ENCODE measurements around the gene VWA7.

Gene VWA7

GRCh38 chr6:31797588-31797987 lies 20.5 kb upstream of the VWA7 start:
- Histone ChIP-seq H3K56ac (ENCODE audit: low read length) (no peak overlapping the region), H3K27me3 (ENCODE audit: insufficient read depth, low read length, poor library complexity) (no peaks in the 10 kb centered on the region), H3K4me2 (ENCODE audit: low read length) (no peak overlapping the region), H4K8ac (ENCODE audit: low read depth, low read length) (no peak overlapping the region), H2BK120ac (ENCODE audit: low read depth, low read length) (no peak overlapping the region), H3K27ac (ENCODE audit: low read depth, low read length) (no peak overlapping the region), H3K18ac (ENCODE audit: low read length) (no peak overlapping the region), H2BK5ac (ENCODE audit: low read length) (no peak overlapping the region), H2BK15ac (replicated peaks; ENCODE audit: low read depth) (no peak overlapping the region), H3K9ac (ENCODE audit: low read length) (no peak overlapping the region), H3K79me2 (ENCODE audit: control insufficient read depth, insufficient read depth, low read length) (peaks cover 22% of the 10 kb centered on the region), H3K23ac (ENCODE audit: low read length) (no peak overlapping the region), H3K4ac (ENCODE audit: low read depth, low read length) (no peak overlapping the region), H3K4me3 (ENCODE audit: low read length) (no peak overlapping the region), H4K5ac (ENCODE audit: low read length) (no peak overlapping the region), H2AK5ac (ENCODE audit: low read length) (no peak overlapping the region), H3K4me1 (ENCODE audit: control insufficient read depth, low read depth, low read length) (peaks cover 2% of the 10 kb centered on the region), H3K79me1 (ENCODE audit: low read length) (peaks cover 8% of the 10 kb centered on the region), H3K36me3 (ENCODE audit: control insufficient read depth, insufficient read depth, low read length) (peaks cover 4% of the 10 kb centered on the region)
- DNase-seq = no peak
- WGBS (ENCODE audit: extremely low coverage, insufficient coverage, low lambda C conversion rate) = no CpG with 5 or more reads among the region's 5 CpGs

GRCh38 chr6:31796993-31797385 lies 19.9 kb upstream of the VWA7 start:
- Histone ChIP-seq H3K79me2 (ENCODE audit: control insufficient read depth, insufficient read depth, low read length) (peaks cover 22% of the 10 kb centered on the region), H2BK120ac (ENCODE audit: low read depth, low read length) (no peak overlapping the region), H3K23ac (ENCODE audit: low read length) (no peak overlapping the region), H2BK5ac (ENCODE audit: low read length) (no peak overlapping the region), H4K5ac (ENCODE audit: low read length) (no peak overlapping the region), H3K4me3 (ENCODE audit: low read length) (no peak overlapping the region), H3K27ac (ENCODE audit: low read depth, low read length) (no peak overlapping the region), H3K9ac (ENCODE audit: low read length) (no peak overlapping the region), H3K27me3 (ENCODE audit: insufficient read depth, low read length, poor library complexity) (no peaks in the 10 kb centered on the region), H2AK5ac (ENCODE audit: low read length) (no peak overlapping the region), H3K18ac (ENCODE audit: low read length) (no peak overlapping the region), H3K79me1 (ENCODE audit: low read length) (peaks cover 9% of the 10 kb centered on the region), H4K8ac (ENCODE audit: low read depth, low read length) (no peak overlapping the region), H3K36me3 (ENCODE audit: control insufficient read depth, insufficient read depth, low read length) (peaks cover 4% of the 10 kb centered on the region), H2BK15ac (replicated peaks; ENCODE audit: low read depth) (no peak overlapping the region), H3K56ac (ENCODE audit: low read length) (no peak overlapping the region), H3K4me1 (ENCODE audit: control insufficient read depth, low read depth, low read length) (peaks cover 2% of the 10 kb centered on the region), H3K4me2 (ENCODE audit: low read length) (no peak overlapping the region), H3K4ac (ENCODE audit: low read depth, low read length) (no peak overlapping the region)
- DNase-seq = no peak
- no CpG with 5 or more reads among the region's 2 CpGs for WGBS (ENCODE audit: extremely low coverage, insufficient coverage, low lambda C conversion rate)

GRCh38 chr6:31795616-31796298 lies 18.6 kb upstream of the VWA7 start, which contains the start of gene VARS1:
TSS of gene VARS1 (minus strand) at chr6:31795752. CDS start at chr6:31795217, 535 bp downstream.
- Histone ChIP-seq H4K8ac (ENCODE audit: low read depth, low read length) (no peak within 1 kb of the TSS), H3K79me1 (ENCODE audit: low read length) (peaks cover 9% of the 10 kb centered on the region), H3K4me2 (ENCODE audit: low read length) (peak within 1 kb of the TSS; percentile 94), H3K4me3 (ENCODE audit: low read length) (peak within 1 kb of the TSS; percentile 98), H3K18ac (ENCODE audit: low read length) (peak within 1 kb of the TSS; percentile 20), H3K23ac (ENCODE audit: low read length) (peak within 1 kb of the TSS; percentile 89), H3K9ac (ENCODE audit: low read length) (peak within 1 kb of the TSS; percentile 100), H2BK5ac (ENCODE audit: low read length) (peak within 1 kb of the TSS; percentile 82), H2AK5ac (ENCODE audit: low read length) (peak within 1 kb of the TSS; percentile 92), H2BK15ac (replicated peaks; ENCODE audit: low read depth) (no peak within 1 kb of the TSS), H3K4me1 (ENCODE audit: control insufficient read depth, low read depth, low read length) (peaks cover 2% of the 10 kb centered on the region), H3K27ac (ENCODE audit: low read depth, low read length) (peak within 1 kb of the TSS; percentile 92), H2BK120ac (ENCODE audit: low read depth, low read length) (peak within 1 kb of the TSS; percentile 16), H3K27me3 (ENCODE audit: insufficient read depth, low read length, poor library complexity) (no peaks in the 10 kb centered on the region), H4K5ac (ENCODE audit: low read length) (no peak within 1 kb of the TSS), H3K56ac (ENCODE audit: low read length) (peak within 1 kb of the TSS; percentile 99), H3K79me2 (ENCODE audit: control insufficient read depth, insufficient read depth, low read length) (peaks cover 22% of the 10 kb centered on the region), H3K4ac (ENCODE audit: low read depth, low read length) (peak within 1 kb of the TSS; percentile 98), H3K36me3 (ENCODE audit: control insufficient read depth, insufficient read depth, low read length) (peaks cover 4% of the 10 kb centered on the region)
- peak; percentile 96 for DNase-seq
- no CpG with 5 or more reads among the region's 75 CpGs for WGBS (ENCODE audit: extremely low coverage, insufficient coverage, low lambda C conversion rate)

- no peaks in the 10 kb centered on the region for H3K27me3 ChIP-seq (ENCODE audit: insufficient read depth, low read length, poor library complexity)
- H3K4me3 ChIP-seq (ENCODE audit: low read length) = peak overlapping the region; percentile 98
- peak overlapping the region; percentile 100 for H3K9ac ChIP-seq (ENCODE audit: low read length)
- peak overlapping the region; percentile 89 for H3K23ac ChIP-seq (ENCODE audit: low read length)
- H2BK5ac ChIP-seq (ENCODE audit: low read length) = peak overlapping the region; percentile 78
- H2BK120ac ChIP-seq (ENCODE audit: low read depth, low read length) = peak overlapping the region; percentile 16
- no CpG with 5 or more reads among the region's 44 CpGs for WGBS (ENCODE audit: extremely low coverage, insufficient coverage, low lambda C conversion rate)
- H3K56ac ChIP-seq (ENCODE audit: low read length) = peak overlapping the region; percentile 99
- peaks cover 9% of the 10 kb centered on the region for H3K79me1 ChIP-seq (ENCODE audit: low read length)
- peak overlapping the region; percentile 94 for H3K4me2 ChIP-seq (ENCODE audit: low read length)
- H3K4ac ChIP-seq (ENCODE audit: low read depth, low read length) = peak overlapping the region; percentile 98
- H4K5ac ChIP-seq (ENCODE audit: low read length) = no peak overlapping the region
- peak; percentile 73 for DNase-seq
- peaks cover 22% of the 10 kb centered on the region for H3K79me2 ChIP-seq (ENCODE audit: control insufficient read depth, insufficient read depth, low read length)
- no peak overlapping the region for H2AK5ac ChIP-seq (ENCODE audit: low read length)
- peaks cover 2% of the 10 kb centered on the region for H3K4me1 ChIP-seq (ENCODE audit: control insufficient read depth, low read depth, low read length)
- no peak overlapping the region for H2BK15ac ChIP-seq (replicated peaks; ENCODE audit: low read depth)
- H3K27ac ChIP-seq (ENCODE audit: low read depth, low read length) = peak overlapping the region; percentile 92
- H3K36me3 ChIP-seq (ENCODE audit: control insufficient read depth, insufficient read depth, low read length) = peaks cover 4% of the 10 kb centered on the region
- H3K18ac ChIP-seq (ENCODE audit: low read length) = peak overlapping the region; percentile 20
- no peak overlapping the region for H4K8ac ChIP-seq (ENCODE audit: low read depth, low read length)
Observed at GRCh38 chr6:31794866-31795615, 17.9 kb upstream of the VWA7 start.

- H3K4me1 ChIP-seq (ENCODE audit: control insufficient read depth, low read depth, low read length) = peaks cover 2% of the 10 kb centered on the region
- H3K79me2 ChIP-seq (ENCODE audit: control insufficient read depth, insufficient read depth, low read length) = peaks cover 22% of the 10 kb centered on the region
- no peak overlapping the region for H2BK5ac ChIP-seq (ENCODE audit: low read length)
- H2BK120ac ChIP-seq (ENCODE audit: low read depth, low read length) = no peak overlapping the region
- no peak overlapping the region for H2BK15ac ChIP-seq (replicated peaks; ENCODE audit: low read depth)
- peak overlapping the region; percentile 100 for H3K9ac ChIP-seq (ENCODE audit: low read length)
- H3K79me1 ChIP-seq (ENCODE audit: low read length) = peaks cover 10% of the 10 kb centered on the region
- H3K27ac ChIP-seq (ENCODE audit: low read depth, low read length) = no peak overlapping the region
- H3K4ac ChIP-seq (ENCODE audit: low read depth, low read length) = peak overlapping the region; percentile 98
- DNase-seq = no peak
- peak overlapping the region; percentile 20 for H3K18ac ChIP-seq (ENCODE audit: low read length)
- peak overlapping the region; percentile 98 for H3K4me3 ChIP-seq (ENCODE audit: low read length)
- peak overlapping the region; percentile 99 for H3K56ac ChIP-seq (ENCODE audit: low read length)
- peak overlapping the region; percentile 92 for H2AK5ac ChIP-seq (ENCODE audit: low read length)
- H3K23ac ChIP-seq (ENCODE audit: low read length) = peak overlapping the region; percentile 11
- H3K27me3 ChIP-seq (ENCODE audit: insufficient read depth, low read length, poor library complexity) = no peaks in the 10 kb centered on the region
- peak overlapping the region; percentile 94 for H3K4me2 ChIP-seq (ENCODE audit: low read length)
- H4K5ac ChIP-seq (ENCODE audit: low read length) = no peak overlapping the region
- H4K8ac ChIP-seq (ENCODE audit: low read depth, low read length) = no peak overlapping the region
- peaks cover 5% of the 10 kb centered on the region for H3K36me3 ChIP-seq (ENCODE audit: control insufficient read depth, insufficient read depth, low read length)
- no CpG with 5 or more reads among the region's 7 CpGs for WGBS (ENCODE audit: extremely low coverage, insufficient coverage, low lambda C conversion rate)
Observed at GRCh38 chr6:31794294-31794865, 17.3 kb upstream of the VWA7 start.
